GM12878 (cell line): Measurements from ENCODE around the gene ACKR1.

ENCODE experiments used
- CBX5 ChIP-seq: sonication (generic); IDR thresholded peaks from 2 replicates; pipeline ENCODE4 v1.6.1; 2016; ENCODE audit warnings: low read depth, moderate library complexity, mild to moderate bottlenecking, inconsistent platforms
- CHD2 ChIP-seq: IDR thresholded peaks from 2 replicates; pipeline ENCODE4 v1.6.1; 2011; ENCODE audit warnings: low read depth, low read length, improper control_type of control experiment, borderline replicate concordance
- EZH2 ChIP-seq: IDR thresholded peaks from 2 replicates; pipeline ENCODE4 v1.6.1; 2012; ENCODE audit warnings: low read depth, mild to moderate bottlenecking, control low read depth, inconsistent platforms, low read length, borderline replicate concordance; ENCODE audit not compliant: control insufficient read depth
- FOXM1 ChIP-seq: IDR thresholded peaks from 2 replicates; pipeline ENCODE4 v1.6.1; 2012; ENCODE audit warnings: low read depth, mild to moderate bottlenecking, inconsistent platforms, low read length, moderate library complexity
- NBN ChIP-seq: fragments of 450-650 bp; IDR thresholded peaks from 2 replicates; pipeline ENCODE4 v1.6.1; 2016
- NFYB ChIP-seq: IDR thresholded peaks from 2 replicates; pipeline ENCODE4 v1.6.1; 2011; ENCODE audit warnings: low read depth, mild to moderate bottlenecking, low read length, improper control_type of control experiment, moderate library complexity; ENCODE audit not compliant: insufficient read depth
- PML ChIP-seq: IDR thresholded peaks from 2 replicates; pipeline ENCODE4 v1.6.1; 2012; ENCODE audit warnings: low read length, inconsistent platforms
- RCOR1 ChIP-seq: conservative IDR thresholded peaks from 2 replicates; pipeline ENCODE4 v1.6.1; 2012; ENCODE audit warnings: low read depth, low read length, improper control_type of control experiment
- SUZ12 ChIP-seq: fragments of 200-600 bp; sonication (generic); IDR thresholded peaks from one replicate; pipeline ENCODE4 v1.6.1; 2018; ENCODE audit warnings: antibody characterized with exemption, mild to moderate bottlenecking; ENCODE audit not compliant: unreplicated experiment
- ZNF274 ChIP-seq: IDR thresholded peaks from one replicate; pipeline ENCODE4 v1.8.0; 2011; ENCODE audit not compliant: insufficient read length, insufficient read depth
- TF ChIP-seq, protein P1 (sequence below): IDR thresholded peaks from 2 replicates; pipeline ENCODE4 v1.6.1; 2012; ENCODE audit warnings: mild to moderate bottlenecking, low read depth, low read length
- TF ChIP-seq, protein P2 (sequence below), 3 experiments: IDR thresholded peaks in 2 of 3; conservative IDR thresholded peaks in 1 of 3; 2 replicates each; pipeline ENCODE4 v1.5.1; 2011; ENCODE audit warnings: low read depth in 3 of 3, low read length in 3 of 3, mild to moderate bottlenecking in 3 of 3, control low read depth in 2 of 3, moderate library complexity in 2 of 3, inconsistent platforms in 1 of 3, mixed read lengths in 1 of 3; ENCODE audit not compliant: control insufficient read depth in 2 of 3, insufficient read depth in 1 of 3; ENCODE audit errors: extremely low read depth in 1 of 3
- TF ChIP-seq, protein P3 (sequence below): fragments of 150-350 bp; IDR thresholded peaks from 2 replicates; pipeline ENCODE4 v1.6.1; 2016; ENCODE audit warnings: low read depth, low read length
- TF ChIP-seq, protein P4 (sequence below): fragments of 450-650 bp; IDR thresholded peaks from 2 replicates; pipeline ENCODE4 v1.6.1; 2016; ENCODE audit warnings: mild to moderate bottlenecking, moderate library complexity, borderline replicate concordance

DNA sequence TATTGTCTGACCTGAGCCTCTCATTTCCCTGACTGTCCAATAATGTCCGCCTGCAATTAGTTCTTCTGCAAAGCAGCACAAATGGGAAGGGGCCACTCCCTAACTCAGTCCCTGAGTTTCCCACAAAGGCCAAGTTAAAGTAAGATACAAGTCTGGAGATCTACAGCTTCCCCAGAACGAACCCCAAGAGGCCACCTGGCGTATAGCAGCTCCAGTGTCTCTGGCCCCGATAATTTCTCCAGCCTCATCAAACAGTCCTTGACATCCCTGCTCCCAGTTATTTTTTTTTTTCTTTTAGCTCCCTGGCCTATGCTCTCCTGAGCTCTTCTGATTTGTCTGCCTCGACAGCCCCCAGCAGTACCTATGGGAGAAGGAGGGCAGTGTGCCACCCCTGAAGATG lies 8.1 kb upstream of the ACKR1 start:
- TF ChIP-seq FOXM1 (no peak), CHD2 (no peak), EZH2 (no peak), PML (no peak), ZNF274 (no peak), NFYB (no peak), SUZ12 (no peak), RCOR1 (no peak), NBN (no peak), CBX5 (no peak)
- TF ChIP-seq, protein P1, sequence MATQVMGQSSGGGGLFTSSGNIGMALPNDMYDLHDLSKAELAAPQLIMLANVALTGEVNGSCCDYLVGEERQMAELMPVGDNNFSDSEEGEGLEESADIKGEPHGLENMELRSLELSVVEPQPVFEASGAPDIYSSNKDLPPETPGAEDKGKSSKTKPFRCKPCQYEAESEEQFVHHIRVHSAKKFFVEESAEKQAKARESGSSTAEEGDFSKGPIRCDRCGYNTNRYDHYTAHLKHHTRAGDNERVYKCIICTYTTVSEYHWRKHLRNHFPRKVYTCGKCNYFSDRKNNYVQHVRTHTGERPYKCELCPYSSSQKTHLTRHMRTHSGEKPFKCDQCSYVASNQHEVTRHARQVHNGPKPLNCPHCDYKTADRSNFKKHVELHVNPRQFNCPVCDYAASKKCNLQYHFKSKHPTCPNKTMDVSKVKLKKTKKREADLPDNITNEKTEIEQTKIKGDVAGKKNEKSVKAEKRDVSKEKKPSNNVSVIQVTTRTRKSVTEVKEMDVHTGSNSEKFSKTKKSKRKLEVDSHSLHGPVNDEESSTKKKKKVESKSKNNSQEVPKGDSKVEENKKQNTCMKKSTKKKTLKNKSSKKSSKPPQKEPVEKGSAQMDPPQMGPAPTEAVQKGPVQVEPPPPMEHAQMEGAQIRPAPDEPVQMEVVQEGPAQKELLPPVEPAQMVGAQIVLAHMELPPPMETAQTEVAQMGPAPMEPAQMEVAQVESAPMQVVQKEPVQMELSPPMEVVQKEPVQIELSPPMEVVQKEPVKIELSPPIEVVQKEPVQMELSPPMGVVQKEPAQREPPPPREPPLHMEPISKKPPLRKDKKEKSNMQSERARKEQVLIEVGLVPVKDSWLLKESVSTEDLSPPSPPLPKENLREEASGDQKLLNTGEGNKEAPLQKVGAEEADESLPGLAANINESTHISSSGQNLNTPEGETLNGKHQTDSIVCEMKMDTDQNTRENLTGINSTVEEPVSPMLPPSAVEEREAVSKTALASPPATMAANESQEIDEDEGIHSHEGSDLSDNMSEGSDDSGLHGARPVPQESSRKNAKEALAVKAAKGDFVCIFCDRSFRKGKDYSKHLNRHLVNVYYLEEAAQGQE, result no peak
- TF ChIP-seq, protein P2, sequence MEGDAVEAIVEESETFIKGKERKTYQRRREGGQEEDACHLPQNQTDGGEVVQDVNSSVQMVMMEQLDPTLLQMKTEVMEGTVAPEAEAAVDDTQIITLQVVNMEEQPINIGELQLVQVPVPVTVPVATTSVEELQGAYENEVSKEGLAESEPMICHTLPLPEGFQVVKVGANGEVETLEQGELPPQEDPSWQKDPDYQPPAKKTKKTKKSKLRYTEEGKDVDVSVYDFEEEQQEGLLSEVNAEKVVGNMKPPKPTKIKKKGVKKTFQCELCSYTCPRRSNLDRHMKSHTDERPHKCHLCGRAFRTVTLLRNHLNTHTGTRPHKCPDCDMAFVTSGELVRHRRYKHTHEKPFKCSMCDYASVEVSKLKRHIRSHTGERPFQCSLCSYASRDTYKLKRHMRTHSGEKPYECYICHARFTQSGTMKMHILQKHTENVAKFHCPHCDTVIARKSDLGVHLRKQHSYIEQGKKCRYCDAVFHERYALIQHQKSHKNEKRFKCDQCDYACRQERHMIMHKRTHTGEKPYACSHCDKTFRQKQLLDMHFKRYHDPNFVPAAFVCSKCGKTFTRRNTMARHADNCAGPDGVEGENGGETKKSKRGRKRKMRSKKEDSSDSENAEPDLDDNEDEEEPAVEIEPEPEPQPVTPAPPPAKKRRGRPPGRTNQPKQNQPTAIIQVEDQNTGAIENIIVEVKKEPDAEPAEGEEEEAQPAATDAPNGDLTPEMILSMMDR (IDR thresholded peaks at IDR 0.05 in 2 of 3, conservative IDR thresholded peaks at IDR 0.05 in 1 of 3; ENCODE audit: control insufficient read depth in 2 of 3, extremely low read depth in 1 of 3, insufficient read depth in 1 of 3, low read depth in 3 of 3, low read length in 3 of 3), result peak in 2 of 3 experiments; percentile 36 to 37; a peak in 2 of 6 replicates
- TF ChIP-seq, protein P3, sequence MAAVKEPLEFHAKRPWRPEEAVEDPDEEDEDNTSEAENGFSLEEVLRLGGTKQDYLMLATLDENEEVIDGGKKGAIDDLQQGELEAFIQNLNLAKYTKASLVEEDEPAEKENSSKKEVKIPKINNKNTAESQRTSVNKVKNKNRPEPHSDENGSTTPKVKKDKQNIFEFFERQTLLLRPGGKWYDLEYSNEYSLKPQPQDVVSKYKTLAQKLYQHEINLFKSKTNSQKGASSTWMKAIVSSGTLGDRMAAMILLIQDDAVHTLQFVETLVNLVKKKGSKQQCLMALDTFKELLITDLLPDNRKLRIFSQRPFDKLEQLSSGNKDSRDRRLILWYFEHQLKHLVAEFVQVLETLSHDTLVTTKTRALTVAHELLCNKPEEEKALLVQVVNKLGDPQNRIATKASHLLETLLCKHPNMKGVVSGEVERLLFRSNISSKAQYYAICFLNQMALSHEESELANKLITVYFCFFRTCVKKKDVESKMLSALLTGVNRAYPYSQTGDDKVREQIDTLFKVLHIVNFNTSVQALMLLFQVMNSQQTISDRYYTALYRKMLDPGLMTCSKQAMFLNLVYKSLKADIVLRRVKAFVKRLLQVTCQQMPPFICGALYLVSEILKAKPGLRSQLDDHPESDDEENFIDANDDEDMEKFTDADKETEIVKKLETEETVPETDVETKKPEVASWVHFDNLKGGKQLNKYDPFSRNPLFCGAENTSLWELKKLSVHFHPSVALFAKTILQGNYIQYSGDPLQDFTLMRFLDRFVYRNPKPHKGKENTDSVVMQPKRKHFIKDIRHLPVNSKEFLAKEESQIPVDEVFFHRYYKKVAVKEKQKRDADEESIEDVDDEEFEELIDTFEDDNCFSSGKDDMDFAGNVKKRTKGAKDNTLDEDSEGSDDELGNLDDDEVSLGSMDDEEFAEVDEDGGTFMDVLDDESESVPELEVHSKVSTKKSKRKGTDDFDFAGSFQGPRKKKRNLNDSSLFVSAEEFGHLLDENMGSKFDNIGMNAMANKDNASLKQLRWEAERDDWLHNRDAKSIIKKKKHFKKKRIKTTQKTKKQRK, result no peak
- TF ChIP-seq, protein P4, sequence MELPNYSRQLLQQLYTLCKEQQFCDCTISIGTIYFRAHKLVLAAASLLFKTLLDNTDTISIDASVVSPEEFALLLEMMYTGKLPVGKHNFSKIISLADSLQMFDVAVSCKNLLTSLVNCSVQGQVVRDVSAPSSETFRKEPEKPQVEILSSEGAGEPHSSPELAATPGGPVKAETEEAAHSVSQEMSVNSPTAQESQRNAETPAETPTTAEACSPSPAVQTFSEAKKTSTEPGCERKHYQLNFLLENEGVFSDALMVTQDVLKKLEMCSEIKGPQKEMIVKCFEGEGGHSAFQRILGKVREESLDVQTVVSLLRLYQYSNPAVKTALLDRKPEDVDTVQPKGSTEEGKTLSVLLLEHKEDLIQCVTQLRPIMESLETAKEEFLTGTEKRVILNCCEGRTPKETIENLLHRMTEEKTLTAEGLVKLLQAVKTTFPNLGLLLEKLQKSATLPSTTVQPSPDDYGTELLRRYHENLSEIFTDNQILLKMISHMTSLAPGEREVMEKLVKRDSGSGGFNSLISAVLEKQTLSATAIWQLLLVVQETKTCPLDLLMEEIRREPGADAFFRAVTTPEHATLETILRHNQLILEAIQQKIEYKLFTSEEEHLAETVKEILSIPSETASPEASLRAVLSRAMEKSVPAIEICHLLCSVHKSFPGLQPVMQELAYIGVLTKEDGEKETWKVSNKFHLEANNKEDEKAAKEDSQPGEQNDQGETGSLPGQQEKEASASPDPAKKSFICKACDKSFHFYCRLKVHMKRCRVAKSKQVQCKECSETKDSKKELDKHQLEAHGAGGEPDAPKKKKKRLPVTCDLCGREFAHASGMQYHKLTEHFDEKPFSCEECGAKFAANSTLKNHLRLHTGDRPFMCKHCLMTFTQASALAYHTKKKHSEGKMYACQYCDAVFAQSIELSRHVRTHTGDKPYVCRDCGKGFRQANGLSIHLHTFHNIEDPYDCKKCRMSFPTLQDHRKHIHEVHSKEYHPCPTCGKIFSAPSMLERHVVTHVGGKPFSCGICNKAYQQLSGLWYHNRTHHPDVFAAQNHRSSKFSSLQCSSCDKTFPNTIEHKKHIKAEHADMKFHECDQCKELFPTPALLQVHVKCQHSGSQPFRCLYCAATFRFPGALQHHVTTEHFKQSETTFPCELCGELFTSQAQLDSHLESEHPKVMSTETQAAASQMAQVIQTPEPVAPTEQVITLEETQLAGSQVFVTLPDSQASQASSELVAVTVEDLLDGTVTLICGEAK, result no peak
